Breast epithelium (tissue), 3 donors: ENCODE measurements around the gene TMEM204.

Source experiments
- POLR2A ChIP-seq: fragments of 450-650 bp; IDR thresholded peaks from one replicate; pipeline ENCODE4 v1.6.1; 2016; ENCODE audit warnings: antibody characterized with exemption, mild to moderate bottlenecking, moderate library complexity
- TF ChIP-seq, protein P1 (sequence below), 3 donors: fragments of 450-650 bp; IDR thresholded peaks; one replicate each; pipeline ENCODE4 v1.5.1; 2016 to 2017; ENCODE audit warnings: antibody characterized with exemption in 3 of 3, mild to moderate bottlenecking in 3 of 3, moderate library complexity in 3 of 3

DNA sequence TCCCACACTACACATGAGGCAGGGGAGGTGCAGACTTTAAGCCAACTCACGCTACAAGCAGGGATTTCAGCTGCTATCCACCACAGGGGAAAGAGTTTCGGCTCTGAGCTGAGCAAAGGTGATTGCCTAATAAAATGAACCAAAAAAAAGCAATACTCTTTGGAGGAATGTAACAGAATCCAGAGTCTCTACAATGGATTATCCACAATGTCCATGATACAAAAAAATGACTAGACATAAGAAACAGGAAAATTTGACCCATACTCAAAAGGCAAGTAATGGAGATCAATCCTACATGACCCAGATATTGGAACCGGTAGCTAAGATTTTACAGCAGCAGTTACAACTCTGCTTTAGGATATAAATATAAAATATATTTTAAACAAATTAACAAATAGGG lies 19.0 kb upstream of the TMEM204 start:
- TF ChIP-seq, protein P1, sequence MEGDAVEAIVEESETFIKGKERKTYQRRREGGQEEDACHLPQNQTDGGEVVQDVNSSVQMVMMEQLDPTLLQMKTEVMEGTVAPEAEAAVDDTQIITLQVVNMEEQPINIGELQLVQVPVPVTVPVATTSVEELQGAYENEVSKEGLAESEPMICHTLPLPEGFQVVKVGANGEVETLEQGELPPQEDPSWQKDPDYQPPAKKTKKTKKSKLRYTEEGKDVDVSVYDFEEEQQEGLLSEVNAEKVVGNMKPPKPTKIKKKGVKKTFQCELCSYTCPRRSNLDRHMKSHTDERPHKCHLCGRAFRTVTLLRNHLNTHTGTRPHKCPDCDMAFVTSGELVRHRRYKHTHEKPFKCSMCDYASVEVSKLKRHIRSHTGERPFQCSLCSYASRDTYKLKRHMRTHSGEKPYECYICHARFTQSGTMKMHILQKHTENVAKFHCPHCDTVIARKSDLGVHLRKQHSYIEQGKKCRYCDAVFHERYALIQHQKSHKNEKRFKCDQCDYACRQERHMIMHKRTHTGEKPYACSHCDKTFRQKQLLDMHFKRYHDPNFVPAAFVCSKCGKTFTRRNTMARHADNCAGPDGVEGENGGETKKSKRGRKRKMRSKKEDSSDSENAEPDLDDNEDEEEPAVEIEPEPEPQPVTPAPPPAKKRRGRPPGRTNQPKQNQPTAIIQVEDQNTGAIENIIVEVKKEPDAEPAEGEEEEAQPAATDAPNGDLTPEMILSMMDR (IDR thresholded peaks at IDR 0.05) = no peak
- TF ChIP-seq POLR2A = no peak
